ENCODE results near the gene KAT2A.

KAT2A gene

GRCh38 chr17:42112552-42113176 is 8.5 kb downstream of the KAT2A start, which contains the start of gene DHX58:
Gene DHX58, minus strand, starts transcription at chr17:42112714. Its CDS starts 822 bp downstream, at chr17:42111892.
- peak; percentile 60 for ATAC-seq

GRCh38 chr17:42111871-42112551 is 9.2 kb downstream of the KAT2A start:
- no peak for ATAC-seq
- TF ChIP-seq PPARA (CRISPR knock-in tag; IDR thresholded peaks at IDR 0.05; ENCODE audit: borderline replicate concordance): no peak
- TF ChIP-seq ARNTL (CRISPR knock-in tag; IDR thresholded peaks at IDR 0.05; ENCODE audit: borderline replicate concordance, low read depth): no peak
- no peak for TF ChIP-seq ZFP30 (CRISPR knock-in tag; IDR thresholded peaks at IDR 0.05)
- TF ChIP-seq PATZ1 (CRISPR knock-in tag; IDR thresholded peaks at IDR 0.05; ENCODE audit: borderline replicate concordance): no peak
- TF ChIP-seq TSHZ2 (CRISPR knock-in tag; IDR thresholded peaks at IDR 0.05): no peak
- TF ChIP-seq, protein P1, sequence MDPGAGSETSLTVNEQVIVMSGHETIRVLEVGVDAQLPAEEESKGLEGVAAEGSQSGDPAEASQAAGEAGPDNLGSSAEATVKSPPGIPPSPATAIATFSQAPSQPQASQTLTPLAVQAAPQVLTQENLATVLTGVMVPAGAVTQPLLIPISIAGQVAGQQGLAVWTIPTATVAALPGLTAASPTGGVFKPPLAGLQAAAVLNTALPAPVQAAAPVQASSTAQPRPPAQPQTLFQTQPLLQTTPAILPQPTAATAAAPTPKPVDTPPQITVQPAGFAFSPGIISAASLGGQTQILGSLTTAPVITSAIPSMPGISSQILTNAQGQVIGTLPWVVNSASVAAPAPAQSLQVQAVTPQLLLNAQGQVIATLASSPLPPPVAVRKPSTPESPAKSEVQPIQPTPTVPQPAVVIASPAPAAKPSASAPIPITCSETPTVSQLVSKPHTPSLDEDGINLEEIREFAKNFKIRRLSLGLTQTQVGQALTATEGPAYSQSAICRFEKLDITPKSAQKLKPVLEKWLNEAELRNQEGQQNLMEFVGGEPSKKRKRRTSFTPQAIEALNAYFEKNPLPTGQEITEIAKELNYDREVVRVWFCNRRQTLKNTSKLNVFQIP (CRISPR knock-in tag; IDR thresholded peaks at IDR 0.05; ENCODE audit: borderline replicate concordance, low read depth): no peak
- no peak for TF ChIP-seq OSR1 (CRISPR knock-in tag; IDR thresholded peaks at IDR 0.05)
- TF ChIP-seq ESRRG (CRISPR knock-in tag; IDR thresholded peaks at IDR 0.05): no peak
- no peak for TF ChIP-seq SNAI2 (CRISPR knock-in tag; IDR thresholded peaks at IDR 0.05)
- TF ChIP-seq ISL1 (CRISPR knock-in tag; IDR thresholded peaks at IDR 0.05): no peak
- TF ChIP-seq GLIS3 (CRISPR knock-in tag; IDR thresholded peaks at IDR 0.05): no peak
- no peak for TF ChIP-seq RARB (CRISPR knock-in tag; IDR thresholded peaks at IDR 0.05)
- TF ChIP-seq ZFP3 (CRISPR knock-in tag; IDR thresholded peaks at IDR 0.05): no peak
- TF ChIP-seq, protein P2, sequence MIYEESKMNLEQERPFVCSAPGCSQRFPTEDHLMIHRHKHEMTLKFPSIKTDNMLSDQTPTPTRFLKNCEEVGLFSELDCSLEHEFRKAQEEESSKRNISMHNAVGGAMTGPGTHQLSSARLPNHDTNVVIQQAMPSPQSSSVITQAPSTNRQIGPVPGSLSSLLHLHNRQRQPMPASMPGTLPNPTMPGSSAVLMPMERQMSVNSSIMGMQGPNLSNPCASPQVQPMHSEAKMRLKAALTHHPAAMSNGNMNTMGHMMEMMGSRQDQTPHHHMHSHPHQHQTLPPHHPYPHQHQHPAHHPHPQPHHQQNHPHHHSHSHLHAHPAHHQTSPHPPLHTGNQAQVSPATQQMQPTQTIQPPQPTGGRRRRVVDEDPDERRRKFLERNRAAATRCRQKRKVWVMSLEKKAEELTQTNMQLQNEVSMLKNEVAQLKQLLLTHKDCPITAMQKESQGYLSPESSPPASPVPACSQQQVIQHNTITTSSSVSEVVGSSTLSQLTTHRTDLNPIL (CRISPR knock-in tag; IDR thresholded peaks at IDR 0.05; ENCODE audit: low read depth): no peak
- no peak for TF ChIP-seq TCF4 (CRISPR knock-in tag; IDR thresholded peaks at IDR 0.05; ENCODE audit: borderline replicate concordance)
- no peak for TF ChIP-seq ZNF565 (CRISPR knock-in tag; conservative IDR thresholded peaks at IDR 0.05; ENCODE audit: low read depth)
- no peak for TF ChIP-seq ZNF70 (CRISPR knock-in tag; IDR thresholded peaks at IDR 0.05)
- no peak for TF ChIP-seq ZC3H10 (CRISPR knock-in tag; IDR thresholded peaks at IDR 0.05)
- TF ChIP-seq BACH2 (CRISPR knock-in tag; IDR thresholded peaks at IDR 0.05; ENCODE audit: borderline replicate concordance): no peak

More at GRCh38 chr17:42112552-42113176, 8.5 kb downstream of the KAT2A start, which contains the start of gene DHX58:
- TF ChIP-seq OSR1 (CRISPR knock-in tag; IDR thresholded peaks at IDR 0.05) (no peak), BACH2 (CRISPR knock-in tag; IDR thresholded peaks at IDR 0.05; ENCODE audit: borderline replicate concordance) (no peak), TSHZ2 (CRISPR knock-in tag; IDR thresholded peaks at IDR 0.05) (no peak), SNAI2 (CRISPR knock-in tag; IDR thresholded peaks at IDR 0.05) (no peak), ESRRG (CRISPR knock-in tag; IDR thresholded peaks at IDR 0.05) (no peak), ZFP30 (CRISPR knock-in tag; IDR thresholded peaks at IDR 0.05) (no peak), ISL1 (CRISPR knock-in tag; IDR thresholded peaks at IDR 0.05) (no peak)
- TF ChIP-seq, protein P3, sequence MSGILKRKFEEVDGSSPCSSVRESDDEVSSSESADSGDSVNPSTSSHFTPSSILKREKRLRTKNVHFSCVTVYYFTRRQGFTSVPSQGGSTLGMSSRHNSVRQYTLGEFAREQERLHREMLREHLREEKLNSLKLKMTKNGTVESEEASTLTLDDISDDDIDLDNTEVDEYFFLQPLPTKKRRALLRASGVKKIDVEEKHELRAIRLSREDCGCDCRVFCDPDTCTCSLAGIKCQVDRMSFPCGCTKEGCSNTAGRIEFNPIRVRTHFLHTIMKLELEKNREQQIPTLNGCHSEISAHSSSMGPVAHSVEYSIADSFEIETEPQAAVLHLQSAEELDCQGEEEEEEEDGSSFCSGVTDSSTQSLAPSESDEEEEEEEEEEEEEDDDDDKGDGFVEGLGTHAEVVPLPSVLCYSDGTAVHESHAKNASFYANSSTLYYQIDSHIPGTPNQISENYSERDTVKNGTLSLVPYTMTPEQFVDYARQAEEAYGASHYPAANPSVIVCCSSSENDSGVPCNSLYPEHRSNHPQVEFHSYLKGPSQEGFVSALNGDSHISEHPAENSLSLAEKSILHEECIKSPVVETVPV (CRISPR knock-in tag; IDR thresholded peaks at IDR 0.05): no peak
